ENCODE results near the gene FOSL2. TPM values are rescaled to one million over a fixed set of nuclear protein-coding genes. Genes with fewer than 3 reads are reported as not detected.
"Not testable (repeated sequence)": the region's sequence is repeated elsewhere in the genome, so short reads cannot be mapped to it uniquely, and the experiment has no call there.

Gene FOSL2
- total RNA-seq, 1 donor from 2014 or later: 80.6 TPM

DNA sequence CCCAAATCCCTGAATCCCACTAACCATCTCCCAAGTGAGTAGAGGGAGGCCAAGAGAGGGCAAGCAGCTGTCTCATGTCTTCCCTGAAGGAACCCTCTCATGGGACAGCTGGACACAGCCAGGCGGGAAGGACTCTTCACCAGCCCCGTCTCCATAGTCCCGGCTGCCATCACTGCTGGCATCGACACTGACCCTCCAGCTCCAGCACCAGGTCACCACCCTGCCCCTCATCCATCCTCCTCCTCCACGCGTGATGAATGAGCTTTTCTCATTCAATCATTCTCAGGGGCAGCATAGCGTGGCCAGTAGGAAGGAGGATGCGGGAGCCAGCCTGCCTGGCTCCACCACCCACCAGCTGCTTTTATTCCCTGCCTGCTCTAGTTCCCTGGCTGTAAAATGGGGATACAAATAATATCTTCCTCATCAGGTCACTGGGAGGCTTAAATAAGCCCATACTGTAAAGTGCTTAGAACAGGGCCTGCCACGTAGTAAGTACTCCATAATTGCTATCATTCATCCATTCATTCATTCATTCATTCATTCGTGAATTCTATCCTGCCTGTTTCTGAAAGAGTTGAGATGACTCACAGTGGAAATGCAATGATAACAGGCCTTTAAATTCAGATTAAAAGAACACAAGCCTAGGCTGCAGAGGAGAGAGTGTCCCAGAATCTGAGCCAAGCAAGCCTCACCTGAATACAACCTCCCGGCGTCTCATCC lies 30.5 kb upstream of the FOSL2 start:
- H3K27ac Mint-ChIP-seq: no peak overlapping the region
- intact Hi-C loops (cut with micrococcal nuclease): no loop called here
- H3K4me3 Mint-ChIP-seq: no peak overlapping the region
- no peaks in the 10 kb centered on the region for H3K9me3 Mint-ChIP-seq
- peaks cover 5% of the 10 kb centered on the region for H3K27me3 Mint-ChIP-seq
- no peaks in the 10 kb centered on the region for H3K36me3 Mint-ChIP-seq (ENCODE audit: low read depth)
- no peak for DNase-seq
- peaks cover 68% of the 10 kb centered on the region for H3K4me1 Mint-ChIP-seq

DNA sequence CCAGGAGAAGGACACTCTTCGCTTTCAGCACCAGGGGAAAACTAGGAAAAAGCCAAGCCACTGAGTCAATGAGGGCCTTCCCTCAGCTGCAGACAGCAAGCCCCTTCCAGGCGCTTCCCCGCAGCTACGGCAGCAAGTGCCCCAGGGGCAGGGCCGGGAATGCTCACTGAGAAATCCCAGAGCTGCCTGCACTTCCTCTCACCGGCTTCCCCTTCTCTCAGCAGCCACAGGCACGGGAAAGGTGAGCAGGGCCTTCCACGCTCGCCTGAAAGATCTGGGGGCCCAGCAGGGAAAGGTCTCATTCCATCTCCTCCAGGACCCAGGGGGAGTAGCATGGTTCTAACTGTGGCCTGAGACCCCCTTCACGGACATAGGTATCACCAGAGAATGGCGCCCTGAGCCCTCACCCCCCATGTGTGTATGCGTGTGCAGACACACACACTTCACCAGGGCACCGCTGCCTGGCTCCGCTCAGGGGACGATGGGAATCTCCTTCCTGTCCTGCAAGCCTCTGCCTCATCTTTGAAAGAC lies 29.6 kb upstream of the FOSL2 start:
- no peaks in the 10 kb centered on the region for H3K36me3 Mint-ChIP-seq (ENCODE audit: low read depth)
- H3K4me1 Mint-ChIP-seq: peaks cover 71% of the 10 kb centered on the region
- H3K27me3 Mint-ChIP-seq: peaks cover 5% of the 10 kb centered on the region
- DNase-seq: no peak
- intact Hi-C loops (cut with micrococcal nuclease): no loop called here
- H3K9me3 Mint-ChIP-seq: no peaks in the 10 kb centered on the region
- no peak overlapping the region for H3K4me3 Mint-ChIP-seq
- no peak overlapping the region for H3K27ac Mint-ChIP-seq

DNA sequence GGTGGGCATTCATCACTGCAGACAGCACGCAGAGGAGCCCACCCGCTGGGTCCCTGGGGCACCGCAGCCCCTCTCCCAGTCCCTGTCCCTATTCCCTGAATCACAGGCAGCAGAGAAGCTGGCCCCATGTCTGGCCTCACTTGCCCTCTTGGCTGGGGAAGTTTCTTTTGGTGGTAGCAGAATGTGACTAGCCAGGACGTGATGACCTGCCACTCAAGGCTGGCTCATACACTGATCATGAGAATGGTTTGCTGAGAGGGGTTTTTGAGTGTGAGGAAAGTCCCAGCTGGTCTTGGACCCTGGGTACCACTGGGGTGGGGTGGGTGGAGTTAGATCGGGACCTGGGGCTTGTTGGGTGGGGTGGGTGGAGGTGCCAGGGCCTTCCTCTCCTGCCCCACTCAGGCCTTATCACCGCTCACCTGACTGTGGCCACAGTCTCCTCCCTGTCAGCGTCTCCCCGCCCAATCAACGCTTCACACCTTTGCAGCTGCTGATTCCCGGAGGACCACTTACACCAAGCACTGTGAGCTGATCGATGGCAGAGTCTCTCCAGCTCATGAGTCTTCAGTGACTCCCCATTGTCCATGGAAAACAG lies 28.9 kb upstream of the FOSL2 start:
- DNase-seq: no peak
- no peaks in the 10 kb centered on the region for H3K36me3 Mint-ChIP-seq (ENCODE audit: low read depth)
- H3K4me1 Mint-ChIP-seq: peaks cover 68% of the 10 kb centered on the region
- no peaks in the 10 kb centered on the region for H3K9me3 Mint-ChIP-seq
- H3K27me3 Mint-ChIP-seq: peaks cover 5% of the 10 kb centered on the region
- H3K4me3 Mint-ChIP-seq: no peak overlapping the region
- intact Hi-C loops (cut with micrococcal nuclease): no loop called here
- H3K27ac Mint-ChIP-seq: no peak overlapping the region

DNA sequence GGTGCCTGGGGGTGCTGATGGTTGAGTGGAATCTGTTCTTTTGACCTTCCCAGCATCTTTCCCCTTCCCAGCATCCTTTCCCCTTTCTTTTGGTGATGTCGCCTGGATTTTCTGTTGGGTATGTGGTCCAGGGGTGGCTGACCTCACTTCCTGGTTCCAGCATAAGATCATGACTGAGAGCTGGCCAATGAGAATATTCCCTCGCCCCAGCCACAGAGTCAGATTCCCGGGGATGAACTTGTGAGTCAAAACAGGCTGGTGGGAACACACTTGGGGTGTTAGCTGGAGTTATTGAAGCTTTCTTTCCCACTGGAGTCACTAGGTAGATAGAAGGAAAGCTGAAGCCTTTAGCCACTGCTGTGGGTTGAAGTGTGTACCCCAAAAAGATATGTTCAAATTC lies 28.0 kb upstream of the FOSL2 start:
- H3K36me3 Mint-ChIP-seq (ENCODE audit: low read depth): no peaks in the 10 kb centered on the region
- peaks cover 63% of the 10 kb centered on the region for H3K4me1 Mint-ChIP-seq
- no peak for DNase-seq
- no peak overlapping the region for H3K4me3 Mint-ChIP-seq
- H3K9me3 Mint-ChIP-seq: no peaks in the 10 kb centered on the region
- H3K27me3 Mint-ChIP-seq: peaks cover 9% of the 10 kb centered on the region
- intact Hi-C loops (cut with micrococcal nuclease): no loop called here
- no peak overlapping the region for H3K27ac Mint-ChIP-seq

DNA sequence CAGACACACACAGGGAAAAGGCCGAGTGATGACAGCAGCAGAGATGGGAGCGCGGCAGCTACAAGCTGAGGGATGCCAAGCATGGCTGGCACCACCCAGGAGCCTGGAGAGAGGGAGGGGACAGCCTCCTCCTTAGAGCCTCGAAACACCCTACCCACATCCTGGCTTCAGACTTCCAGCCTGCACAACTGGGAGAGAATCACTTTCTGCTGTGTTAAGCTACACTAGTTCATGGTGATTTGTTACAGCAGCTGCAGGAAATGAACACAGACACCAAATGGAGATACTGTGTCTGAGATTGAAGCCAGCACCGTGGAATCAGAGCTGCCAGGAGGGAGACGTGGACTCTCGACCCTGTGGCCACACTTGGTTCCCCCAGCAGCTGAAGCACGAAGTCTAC lies 27.5 kb upstream of the FOSL2 start:
- H3K36me3 Mint-ChIP-seq (ENCODE audit: low read depth): no peaks in the 10 kb centered on the region
- no peaks in the 10 kb centered on the region for H3K9me3 Mint-ChIP-seq
- peaks cover 61% of the 10 kb centered on the region for H3K4me1 Mint-ChIP-seq
- H3K4me3 Mint-ChIP-seq: no peak overlapping the region
- no peak for DNase-seq
- H3K27me3 Mint-ChIP-seq: peaks cover 9% of the 10 kb centered on the region
- no peak overlapping the region for H3K27ac Mint-ChIP-seq
- intact Hi-C loops (cut with micrococcal nuclease): no loop called here

DNA sequence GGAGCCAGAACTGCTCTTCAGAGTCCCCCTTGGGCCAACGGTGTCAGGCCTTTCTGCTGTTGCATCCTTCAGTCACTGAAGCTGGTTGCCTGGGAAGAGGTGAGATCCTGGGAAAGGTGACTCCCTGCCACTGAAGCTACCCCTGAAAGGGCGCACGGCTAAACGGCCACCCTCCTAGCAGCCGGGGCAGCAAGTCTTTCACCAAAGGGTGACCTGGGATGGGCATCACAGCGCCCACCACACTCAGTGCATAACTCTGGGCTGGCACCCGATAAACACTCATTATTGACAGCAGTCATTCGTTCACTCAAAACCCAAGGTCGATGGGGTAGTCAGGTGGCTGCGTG lies 26.5 kb upstream of the FOSL2 start:
- Mint-ChIP-seq H3K36me3 (ENCODE audit: low read depth) (no peaks in the 10 kb centered on the region), H3K4me1 (peaks cover 56% of the 10 kb centered on the region), H3K4me3 (peak overlapping the region; percentile 78), H3K27me3 (peaks cover 14% of the 10 kb centered on the region), H3K27ac (peak overlapping the region; percentile 90), H3K9me3 (no peaks in the 10 kb centered on the region)
- intact Hi-C loops (cut with micrococcal nuclease): loop anchor here (1.0 kb wide), 1 partner anchor 24 kb away; no protein-coding TSS in a partner anchor
- no peak for DNase-seq

DNA sequence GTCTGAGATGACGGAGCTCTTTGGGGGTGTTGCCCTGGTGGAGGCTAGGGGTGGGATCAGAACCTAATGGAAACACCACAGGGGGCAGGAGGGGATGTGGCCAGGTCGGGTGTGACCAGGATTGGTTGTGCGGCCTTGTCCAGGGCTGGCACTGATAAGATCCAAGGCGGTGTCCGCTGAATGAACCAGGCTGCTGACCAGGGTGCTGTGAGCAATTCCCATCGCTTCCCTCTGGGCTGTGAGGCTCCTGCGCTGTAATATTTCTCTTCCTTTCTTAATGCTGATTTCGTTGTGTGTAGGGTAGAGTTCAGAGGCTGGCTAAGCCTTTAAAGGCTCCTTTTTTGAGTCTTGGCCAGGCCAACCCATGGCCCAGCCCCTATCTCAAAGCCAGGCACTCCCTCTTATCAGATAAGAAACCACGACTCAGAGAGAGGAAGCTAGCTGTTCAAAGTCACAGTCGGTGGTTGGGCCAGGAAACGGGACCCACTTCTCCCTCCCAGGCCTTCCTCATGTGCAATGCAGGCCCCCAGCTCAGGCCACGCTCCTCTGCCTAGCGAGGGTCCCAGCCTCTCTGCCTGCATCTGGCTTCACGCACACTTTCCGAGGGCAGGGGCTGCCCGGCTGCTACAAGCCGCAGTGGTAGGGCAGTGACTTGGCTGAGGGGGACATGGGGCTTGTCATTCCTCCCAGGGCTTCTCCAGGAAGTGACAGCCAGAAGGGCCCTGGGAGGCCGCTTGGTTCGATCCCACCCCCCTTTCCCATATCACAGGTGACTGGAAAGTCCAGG lies 26.0 kb upstream of the FOSL2 start:
- Mint-ChIP-seq H3K36me3 (ENCODE audit: low read depth) (no peaks in the 10 kb centered on the region), H3K27me3 (peaks cover 14% of the 10 kb centered on the region), H3K4me1 (peaks cover 52% of the 10 kb centered on the region), H3K9me3 (no peaks in the 10 kb centered on the region), H3K27ac (peak overlapping the region; percentile 90), H3K4me3 (peak overlapping the region; percentile 78)
- peak; percentile 90 for DNase-seq
- intact Hi-C loops (cut with micrococcal nuclease): loop anchor here (1.0 kb wide), 1 partner anchor 24 kb away; no protein-coding TSS in a partner anchor

DNA sequence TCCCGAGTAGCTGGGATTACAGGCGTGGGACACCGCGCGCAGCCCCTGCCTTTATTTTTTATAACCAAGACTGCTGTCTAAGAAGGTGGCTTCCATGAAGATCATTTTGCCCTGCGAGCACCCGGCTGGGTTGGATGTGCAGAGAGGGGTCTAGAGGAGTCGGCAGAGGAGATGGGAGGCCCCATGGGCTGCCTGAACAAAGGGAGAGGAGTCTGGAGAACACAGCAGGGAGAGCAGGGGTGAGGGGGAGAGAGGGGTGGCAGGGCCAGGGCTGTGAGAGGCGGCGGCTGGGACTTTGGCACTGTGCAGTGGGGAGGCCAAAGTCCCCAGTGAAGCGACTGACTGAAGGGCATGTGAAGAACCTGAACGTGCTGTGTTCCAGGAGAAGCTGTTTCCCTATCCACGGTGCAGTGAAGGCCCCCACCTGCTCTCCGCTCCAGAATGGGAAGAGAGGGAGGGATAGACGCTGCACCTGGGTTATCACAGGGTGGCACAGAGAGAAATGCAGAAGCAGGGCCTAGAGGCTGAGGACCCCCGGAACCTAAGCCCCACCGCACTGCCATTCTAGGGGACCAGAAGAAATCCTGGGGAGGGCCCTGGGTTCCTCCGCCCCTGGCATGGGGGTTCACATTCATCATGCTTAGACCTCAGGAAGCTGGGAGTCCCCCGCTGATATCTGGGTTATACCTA lies 24.8 kb upstream of the FOSL2 start:
- no peak for DNase-seq
- Mint-ChIP-seq H3K4me3 (no peak overlapping the region), H3K9me3 (no peaks in the 10 kb centered on the region), H3K27ac (peak overlapping the region; percentile 60), H3K4me1 (peaks cover 44% of the 10 kb centered on the region), H3K27me3 (peaks cover 16% of the 10 kb centered on the region), H3K36me3 (ENCODE audit: low read depth) (no peaks in the 10 kb centered on the region)
- intact Hi-C loops (cut with micrococcal nuclease): no loop called here

DNA sequence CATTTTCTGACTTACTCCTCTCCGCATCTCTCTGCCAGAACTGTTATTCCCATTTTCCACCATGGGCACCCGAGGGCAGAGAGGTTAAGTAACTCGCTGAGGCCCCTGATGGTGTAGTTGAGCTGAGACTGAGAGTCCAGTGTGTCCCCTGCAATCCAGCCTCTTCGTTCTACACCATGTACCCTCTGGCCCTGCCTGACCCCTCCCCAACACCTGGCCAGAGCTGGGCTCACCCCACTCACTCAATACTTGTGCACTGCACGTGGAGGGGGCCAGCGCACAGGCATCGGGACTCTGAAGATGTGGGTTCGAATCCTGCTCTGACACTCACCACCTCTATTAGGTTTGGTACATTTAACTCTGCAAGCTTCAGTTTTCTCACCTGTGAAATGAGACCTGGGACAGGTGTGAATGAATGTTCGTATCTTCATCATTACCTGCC lies 24.3 kb upstream of the FOSL2 start:
- intact Hi-C loops (cut with micrococcal nuclease): no loop called here
- no peaks in the 10 kb centered on the region for H3K9me3 Mint-ChIP-seq
- peaks cover 40% of the 10 kb centered on the region for H3K4me1 Mint-ChIP-seq
- no peak overlapping the region for H3K4me3 Mint-ChIP-seq
- no peaks in the 10 kb centered on the region for H3K36me3 Mint-ChIP-seq (ENCODE audit: low read depth)
- no peak for DNase-seq
- peak overlapping the region; percentile 54 for H3K27ac Mint-ChIP-seq
- H3K27me3 Mint-ChIP-seq: peaks cover 21% of the 10 kb centered on the region

DNA sequence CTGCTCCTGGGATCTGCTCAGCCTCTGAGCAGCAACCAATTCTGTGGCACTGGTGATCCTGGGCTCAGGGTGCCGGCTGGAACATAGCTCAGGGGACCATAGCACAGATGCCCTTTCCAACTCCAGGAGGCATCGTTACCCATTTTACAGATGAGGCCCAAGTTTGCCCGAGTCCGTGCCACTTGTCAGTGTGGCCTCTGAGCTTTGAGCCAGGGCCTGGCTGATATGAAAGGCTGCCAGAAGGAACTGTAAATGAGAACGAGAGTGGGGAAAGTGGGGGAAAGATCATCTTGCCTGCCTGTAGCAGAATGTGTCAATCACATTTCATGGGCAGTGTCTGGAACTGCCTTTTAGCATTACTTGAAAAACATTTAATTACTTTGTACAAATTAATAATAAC lies 23.3 kb upstream of the FOSL2 start:
- intact Hi-C loops (cut with micrococcal nuclease): no loop called here
- Mint-ChIP-seq H3K36me3 (ENCODE audit: low read depth) (no peaks in the 10 kb centered on the region), H3K27me3 (peaks cover 26% of the 10 kb centered on the region), H3K4me3 (no peak overlapping the region), H3K9me3 (no peaks in the 10 kb centered on the region), H3K27ac (no peak overlapping the region), H3K4me1 (peaks cover 36% of the 10 kb centered on the region)
- DNase-seq: no peak

DNA sequence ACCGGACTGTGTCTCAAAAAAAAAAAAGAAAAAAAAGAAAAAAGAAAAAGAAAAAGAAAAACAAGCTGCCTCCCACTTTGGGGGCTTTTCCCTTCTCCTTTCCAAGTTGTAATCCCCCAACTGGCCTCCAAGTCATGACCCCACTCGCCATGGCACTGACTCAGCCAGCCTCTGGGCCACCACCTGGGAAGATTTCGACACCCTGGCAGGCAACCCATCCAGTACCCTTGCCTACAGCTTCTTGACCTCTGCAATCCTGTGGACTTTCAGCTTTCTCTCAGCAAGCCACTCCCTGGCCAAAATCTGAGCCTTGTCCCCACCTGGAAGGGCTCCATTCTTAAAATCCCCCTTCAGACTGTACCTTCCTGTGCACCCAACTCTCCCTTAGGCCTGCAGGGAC lies 22.3 kb upstream of the FOSL2 start:
- intact Hi-C loops (cut with micrococcal nuclease): no loop called here

DNA sequence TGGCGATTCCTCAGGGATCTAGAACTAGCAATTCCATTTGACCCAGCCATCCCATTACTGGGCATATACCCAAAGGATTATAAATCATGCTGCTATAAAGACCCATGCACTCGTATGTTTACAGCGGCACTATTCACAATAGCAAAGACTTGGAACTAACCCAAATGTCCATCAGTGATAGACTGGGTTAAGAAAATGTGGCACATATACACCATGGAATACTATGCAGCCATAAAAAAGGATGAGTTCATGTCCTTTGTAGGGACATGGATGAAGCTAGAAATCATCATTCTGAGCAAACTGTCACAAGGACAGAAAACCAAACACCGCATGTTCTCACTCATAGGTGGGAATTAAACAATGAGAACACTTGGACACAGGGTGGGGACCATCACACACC lies 20.9 kb upstream of the FOSL2 start:
- H3K4me3 Mint-ChIP-seq; H3K9me3 Mint-ChIP-seq; H3K27ac Mint-ChIP-seq; DNase-seq; H3K36me3 Mint-ChIP-seq (ENCODE audit: low read depth); intact Hi-C loops (cut with micrococcal nuclease): not testable (repeated sequence)
- H3K4me1 Mint-ChIP-seq: peaks cover 15% of the 10 kb centered on the region
- H3K27me3 Mint-ChIP-seq: peaks cover 33% of the 10 kb centered on the region

More for the DNA sequence above, 22.3 kb upstream of the FOSL2 start:
- H3K27ac Mint-ChIP-seq: no peak overlapping the region
- no peaks in the 10 kb centered on the region for H3K9me3 Mint-ChIP-seq
- H3K4me1 Mint-ChIP-seq: peaks cover 27% of the 10 kb centered on the region
- peaks cover 33% of the 10 kb centered on the region for H3K27me3 Mint-ChIP-seq
- H3K4me3 Mint-ChIP-seq: no peak overlapping the region
- H3K36me3 Mint-ChIP-seq (ENCODE audit: low read depth): no peaks in the 10 kb centered on the region
- DNase-seq: no peak

DNA sequence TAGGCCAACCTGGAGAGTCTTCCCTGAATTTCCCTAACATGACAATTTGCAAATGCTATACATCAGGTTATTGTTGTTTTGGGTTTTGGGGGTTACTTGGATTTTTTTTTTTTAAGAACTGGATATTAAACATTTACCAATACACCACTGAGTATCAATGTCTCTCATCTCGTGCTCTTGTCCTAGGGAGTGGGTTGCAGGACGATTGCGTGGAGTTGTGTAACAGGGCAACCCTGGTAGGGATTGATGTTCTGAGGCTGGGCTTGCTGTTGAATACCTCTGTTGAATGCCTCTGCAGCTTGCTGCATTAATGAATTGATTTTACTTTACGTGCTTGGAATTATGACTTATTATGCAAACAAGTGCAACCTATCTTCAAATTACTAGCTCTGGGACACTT lies 18.8 kb upstream of the FOSL2 start:
- H3K27ac Mint-ChIP-seq: no peak overlapping the region
- H3K4me3 Mint-ChIP-seq: no peak overlapping the region
- DNase-seq: no peak
- peaks cover 8% of the 10 kb centered on the region for H3K4me1 Mint-ChIP-seq
- no peaks in the 10 kb centered on the region for H3K36me3 Mint-ChIP-seq (ENCODE audit: low read depth)
- intact Hi-C loops (cut with micrococcal nuclease): no loop called here
- H3K9me3 Mint-ChIP-seq: no peaks in the 10 kb centered on the region
- peaks cover 33% of the 10 kb centered on the region for H3K27me3 Mint-ChIP-seq
